Measurements from ENCODE around the gene ADA. TPM values are rescaled to one million over a fixed set of nuclear protein-coding genes. Genes with fewer than 3 reads are reported as not detected.

ADA gene
- total RNA-seq, 4 donors from 2014 or later, result 11.1 to 14.9 (median 12.4) TPM

- Histone ChIP-seq H3K4me3 (no peak overlapping the region), H3K27ac (no peak overlapping the region), H3K36me3 (peaks cover 0 to 14% (median 0%) of the 10 kb centered on the region in 3 donors), H3K27me3 (no peaks in the 10 kb centered on the region), H3K4me1 (peaks cover 5 to 62% (median 43%) of the 10 kb centered on the region in 4 donors), H3K9me3 (no peaks in the 10 kb centered on the region)
- 94 to 97% methylated on average over 3 of the region's 3 CpGs for WGBS, 2 donors
- DNase-seq (ENCODE audit: low spot score in 2 of 2), result no peak
- TF ChIP-seq POLR2A (IDR thresholded peaks at IDR 0.05) (no peak), CTCF (IDR thresholded peaks at IDR 0.05) (no peak), EP300 (IDR thresholded peaks at IDR 0.05) (no peak)
Observed at GRCh38 chr20:44596876-44597275, 54.6 kb downstream of the ADA start.

GRCh38 chr20:44596010-44596409, 55.5 kb downstream of the ADA start:
- Histone ChIP-seq H3K27ac (no peak overlapping the region), H3K4me1 (peaks cover 2 to 53% (median 34%) of the 10 kb centered on the region in 4 donors), H3K9me3 (no peaks in the 10 kb centered on the region), H3K36me3 (peaks cover 0 to 23% (median 0%) of the 10 kb centered on the region in 3 donors), H3K4me3 (no peak overlapping the region), H3K27me3 (no peaks in the 10 kb centered on the region)
- no peak for DNase-seq (ENCODE audit: low spot score in 2 of 2)
- 92 to 99% methylated on average over 4 of the region's 4 CpGs for WGBS, 2 donors
- TF ChIP-seq EP300 (IDR thresholded peaks at IDR 0.05) (no peak), CTCF (IDR thresholded peaks at IDR 0.05) (no peak), POLR2A (IDR thresholded peaks at IDR 0.05) (no peak)

- H3K9me3 ChIP-seq, result no peaks in the 10 kb centered on the region
- H3K27ac ChIP-seq, result no peak overlapping the region
- H3K36me3 ChIP-seq, result peaks cover 0 to 36% (median 0%) of the 10 kb centered on the region in 3 donors
- no peak for DNase-seq (ENCODE audit: low spot score in 2 of 2)
- H3K4me1 ChIP-seq, result peaks cover 0 to 40% (median 21%) of the 10 kb centered on the region in 4 donors
- no peaks in the 10 kb centered on the region for H3K27me3 ChIP-seq
- TF ChIP-seq CTCF (IDR thresholded peaks at IDR 0.05) (no peak), POLR2A (IDR thresholded peaks at IDR 0.05) (no peak), EP300 (IDR thresholded peaks at IDR 0.05) (no peak)
- WGBS, 2 donors, result 50 to 80% methylated on average over 1 of the region's 1 CpG
- no peak overlapping the region for H3K4me3 ChIP-seq
Observed at GRCh38 chr20:44594730-44595129, 56.8 kb downstream of the ADA start.

- 67 to 75% methylated on average over 2 of the region's 2 CpGs for WGBS, 2 donors
- Histone ChIP-seq H3K4me3 (no peak overlapping the region), H3K27me3 (no peaks in the 10 kb centered on the region), H3K36me3 (peaks cover 0 to 37% (median 0%) of the 10 kb centered on the region in 3 donors), H3K27ac (no peak overlapping the region), H3K4me1 (peaks cover 0 to 31% (median 13%) of the 10 kb centered on the region in 4 donors), H3K9me3 (no peaks in the 10 kb centered on the region)
- no peak for DNase-seq (ENCODE audit: low spot score in 2 of 2)
- no peak for TF ChIP-seq POLR2A (IDR thresholded peaks at IDR 0.05)
Observed at GRCh38 chr20:44593751-44594150, 57.7 kb downstream of the ADA start.

- 59 to 90% methylated on average over 2 to 3 of the region's 3 CpGs for WGBS, 2 donors
- no peaks in the 10 kb centered on the region for H3K9me3 ChIP-seq
- H3K4me1 ChIP-seq, result peaks cover 0 to 19% (median 5%) of the 10 kb centered on the region in 4 donors
- H3K36me3 ChIP-seq, result peaks cover 0 to 37% (median 0%) of the 10 kb centered on the region in 3 donors
- H3K4me3 ChIP-seq, result no peak overlapping the region
- DNase-seq (ENCODE audit: low spot score in 2 of 2), result no peak
- TF ChIP-seq POLR2A (IDR thresholded peaks at IDR 0.05) (no peak), EP300 (IDR thresholded peaks at IDR 0.05) (no peak), CTCF (IDR thresholded peaks at IDR 0.05) (no peak)
- H3K27me3 ChIP-seq, result no peaks in the 10 kb centered on the region
- no peak overlapping the region for H3K27ac ChIP-seq
Observed at GRCh38 chr20:44592366-44592765, 59.1 kb downstream of the ADA start.

All from tibial nerve (tissue), 4 donors.